LNCaP clone FGC (cell line): ENCODE measurements around the gene MOB3B.
"Not testable (repeated sequence)": the region's sequence is repeated elsewhere in the genome, so short reads cannot be mapped to it uniquely, and the experiment has no call there.

Experiments
- DNase-seq: peaks from one replicate; pipeline ENCODE4 v3.0.0-alpha.2; 2011; ENCODE audit warnings: low read depth
- H3K4me3 ChIP-seq: 2 replicates; pipeline ENCODE4 v1.5.1; 2011; ENCODE audit warnings: mild to moderate bottlenecking, low read depth, low read length, control low read depth
- TF ChIP-seq, protein P1 (sequence below): IDR thresholded peaks from 2 replicates; pipeline ENCODE4 v1.5.1; 2012; ENCODE audit warnings: mild to moderate bottlenecking; ENCODE audit not compliant: control insufficient read depth, insufficient read depth; ENCODE audit errors: extremely low read depth

Gene MOB3B

DNA sequence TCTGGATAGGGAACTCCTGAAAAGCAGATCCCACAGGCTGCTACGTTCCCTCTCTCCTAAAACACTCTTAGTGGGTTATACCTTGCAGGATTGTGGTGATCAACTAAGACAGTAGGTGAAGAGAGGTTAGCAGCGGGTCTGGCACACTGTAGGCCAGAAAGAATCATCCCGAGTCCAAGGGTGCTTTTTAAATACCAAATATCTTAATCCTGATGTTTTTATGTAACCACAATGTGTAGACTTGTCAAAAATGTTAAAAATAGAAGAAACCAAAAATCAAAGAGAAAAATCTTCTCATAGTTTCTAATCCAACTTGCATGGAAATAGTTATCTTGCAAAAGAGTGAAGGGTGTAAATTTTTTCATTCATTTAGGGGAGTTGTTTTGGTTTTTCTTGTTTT, 57.8 kb downstream of the MOB3B start:
- TF ChIP-seq, protein P1, sequence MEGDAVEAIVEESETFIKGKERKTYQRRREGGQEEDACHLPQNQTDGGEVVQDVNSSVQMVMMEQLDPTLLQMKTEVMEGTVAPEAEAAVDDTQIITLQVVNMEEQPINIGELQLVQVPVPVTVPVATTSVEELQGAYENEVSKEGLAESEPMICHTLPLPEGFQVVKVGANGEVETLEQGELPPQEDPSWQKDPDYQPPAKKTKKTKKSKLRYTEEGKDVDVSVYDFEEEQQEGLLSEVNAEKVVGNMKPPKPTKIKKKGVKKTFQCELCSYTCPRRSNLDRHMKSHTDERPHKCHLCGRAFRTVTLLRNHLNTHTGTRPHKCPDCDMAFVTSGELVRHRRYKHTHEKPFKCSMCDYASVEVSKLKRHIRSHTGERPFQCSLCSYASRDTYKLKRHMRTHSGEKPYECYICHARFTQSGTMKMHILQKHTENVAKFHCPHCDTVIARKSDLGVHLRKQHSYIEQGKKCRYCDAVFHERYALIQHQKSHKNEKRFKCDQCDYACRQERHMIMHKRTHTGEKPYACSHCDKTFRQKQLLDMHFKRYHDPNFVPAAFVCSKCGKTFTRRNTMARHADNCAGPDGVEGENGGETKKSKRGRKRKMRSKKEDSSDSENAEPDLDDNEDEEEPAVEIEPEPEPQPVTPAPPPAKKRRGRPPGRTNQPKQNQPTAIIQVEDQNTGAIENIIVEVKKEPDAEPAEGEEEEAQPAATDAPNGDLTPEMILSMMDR = no peak
- DNase-seq = no peak
- no peak overlapping the region for H3K4me3 ChIP-seq

DNA sequence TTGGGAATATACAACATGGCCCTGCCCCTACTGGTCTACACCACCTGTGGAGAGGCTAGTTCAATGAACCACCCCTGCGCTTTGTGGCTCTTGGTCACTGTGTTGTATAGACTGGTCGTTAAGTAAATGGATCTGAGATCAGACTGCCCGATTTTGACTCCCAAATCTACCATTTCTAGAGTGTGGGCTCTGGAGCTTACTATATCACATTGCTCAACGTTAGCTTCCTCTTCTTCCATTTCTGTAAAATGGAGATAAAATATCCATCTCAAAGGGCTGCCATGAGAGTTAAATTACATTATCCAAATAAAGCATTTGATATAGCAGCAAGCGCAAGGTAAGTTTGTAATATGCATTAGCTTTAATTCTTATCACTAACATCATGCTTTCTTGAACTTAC, 58.2 kb downstream of the MOB3B start:
- no peak overlapping the region for H3K4me3 ChIP-seq
- TF ChIP-seq, protein P1 = no peak
- no peak for DNase-seq

DNA sequence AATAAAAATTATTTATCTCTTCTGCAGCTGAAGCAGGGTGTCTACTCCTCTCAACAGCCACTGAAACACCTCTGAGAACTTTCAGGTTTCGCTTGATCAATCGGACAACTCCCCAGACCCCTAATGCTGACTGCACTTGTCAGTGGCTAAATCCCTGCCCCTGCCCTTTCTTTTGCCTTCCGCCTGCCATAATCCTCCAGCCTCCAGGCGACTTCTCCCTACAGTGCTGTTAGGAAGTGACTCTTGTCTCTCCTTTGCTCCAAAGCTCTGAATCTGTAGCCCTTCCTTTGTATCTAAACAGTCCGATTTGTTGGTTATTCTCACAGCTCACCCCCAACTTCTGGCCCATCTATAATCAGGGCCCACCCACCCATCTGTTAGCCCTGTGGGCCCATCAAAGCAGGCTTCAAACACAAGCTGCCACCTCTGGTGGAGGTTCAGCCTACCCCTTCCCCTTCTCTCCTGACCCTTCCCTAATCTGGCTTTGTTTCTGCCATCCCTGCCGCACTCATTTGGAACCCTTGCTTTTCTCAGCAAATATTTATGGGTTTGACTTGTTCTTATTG, 59.2 kb downstream of the MOB3B start:
- no peak for DNase-seq
- TF ChIP-seq, protein P1 = no peak
- H3K4me3 ChIP-seq = no peak overlapping the region

DNA sequence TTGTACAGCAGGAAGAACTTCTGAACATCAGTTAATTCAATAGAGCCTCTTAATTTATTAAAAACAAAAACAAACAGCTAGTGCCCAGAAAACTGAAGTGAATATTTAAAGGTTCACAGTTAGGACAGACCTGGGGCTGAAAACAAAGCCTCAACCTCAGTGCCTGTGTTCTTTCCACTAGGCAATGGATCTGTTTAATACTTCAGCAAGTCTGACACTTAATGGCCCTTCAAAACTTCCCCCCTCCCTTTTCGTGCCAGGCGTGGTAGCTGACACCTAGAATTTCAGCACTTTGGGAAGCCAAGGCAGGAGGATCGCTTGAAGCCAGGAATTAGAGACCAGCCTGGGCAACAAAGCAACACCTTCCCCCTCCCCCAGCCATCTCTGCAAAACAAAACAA, 60.1 kb downstream of the MOB3B start:
- no peak for DNase-seq
- TF ChIP-seq, protein P1 = no peak

DNA sequence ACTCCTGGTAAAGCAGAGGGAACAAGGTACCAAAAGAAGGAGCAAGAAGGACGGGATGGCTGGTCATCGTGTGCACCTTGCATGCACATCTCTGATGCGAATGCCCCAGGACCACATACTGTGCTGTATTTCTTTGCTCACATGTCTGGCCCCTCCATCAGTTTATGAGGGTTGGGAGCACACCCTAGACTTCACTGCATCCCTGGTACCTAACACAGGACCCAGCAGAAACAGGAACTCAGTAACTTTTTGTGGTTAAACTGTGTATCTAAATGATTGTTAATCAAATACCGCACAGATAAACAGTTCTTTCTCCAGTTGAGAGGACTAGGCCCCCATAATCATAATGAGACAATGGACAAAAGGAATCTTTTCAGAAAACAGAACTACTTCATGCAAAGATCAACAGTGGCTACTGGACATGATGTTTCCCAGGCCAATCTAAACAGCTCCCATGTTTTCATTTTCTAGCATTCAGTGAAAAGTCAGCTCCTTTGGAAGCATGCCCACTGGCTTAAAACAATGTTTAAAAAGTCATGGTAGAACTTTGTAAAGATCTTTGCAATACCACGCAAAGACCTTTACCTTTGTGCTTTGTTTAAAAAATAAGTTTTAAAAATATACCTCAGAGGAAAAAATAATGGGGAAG, 61.0 kb downstream of the MOB3B start:
- H3K4me3 ChIP-seq = no peak overlapping the region
- TF ChIP-seq, protein P1 = no peak
- no peak for DNase-seq

More for the DNA sequence above, 60.1 kb downstream of the MOB3B start:
- no peak overlapping the region for H3K4me3 ChIP-seq

DNA sequence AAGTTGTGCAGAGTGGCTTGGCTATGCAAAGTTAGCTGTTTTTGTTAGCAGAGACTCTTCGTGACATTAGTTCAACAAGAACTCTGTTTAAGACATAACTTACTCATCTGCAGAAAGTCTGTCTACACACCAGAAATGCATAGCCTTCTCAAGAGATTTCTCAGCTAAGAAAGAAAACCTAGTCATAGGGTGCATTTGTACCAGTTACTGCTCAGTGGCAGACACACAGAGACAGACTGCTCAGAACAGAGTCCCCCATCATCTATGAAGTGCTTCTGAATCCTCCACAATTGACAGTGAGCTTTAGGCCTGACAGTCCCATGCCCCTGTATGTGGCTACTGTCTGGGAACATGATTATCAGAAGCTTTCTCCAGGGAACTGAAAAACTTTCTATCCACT, 61.6 kb downstream of the MOB3B start:
- no peak overlapping the region for H3K4me3 ChIP-seq
- no peak for DNase-seq
- TF ChIP-seq, protein P1 = no peak

DNA sequence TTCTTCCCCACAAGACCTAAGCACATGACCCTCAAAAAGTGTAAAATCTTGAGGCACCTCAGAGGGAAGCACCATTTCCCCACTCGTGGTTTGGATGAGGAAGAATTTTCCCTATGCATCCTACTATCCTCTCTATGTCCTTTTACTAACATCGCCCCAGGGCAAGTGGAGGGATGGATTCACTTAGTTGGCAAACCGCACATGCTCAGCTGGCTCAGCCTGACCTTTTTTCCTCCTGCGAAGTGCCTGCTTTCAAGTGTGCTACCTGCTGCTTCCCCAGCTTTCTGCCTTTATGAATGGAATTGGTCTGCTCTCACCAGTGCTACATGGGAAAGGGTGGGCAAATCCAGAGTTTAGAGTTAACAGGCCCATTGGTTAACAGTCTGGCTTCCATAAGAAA, 62.1 kb downstream of the MOB3B start:
- TF ChIP-seq, protein P1 = no peak
- DNase-seq = no peak
- H3K4me3 ChIP-seq = no peak overlapping the region

DNA sequence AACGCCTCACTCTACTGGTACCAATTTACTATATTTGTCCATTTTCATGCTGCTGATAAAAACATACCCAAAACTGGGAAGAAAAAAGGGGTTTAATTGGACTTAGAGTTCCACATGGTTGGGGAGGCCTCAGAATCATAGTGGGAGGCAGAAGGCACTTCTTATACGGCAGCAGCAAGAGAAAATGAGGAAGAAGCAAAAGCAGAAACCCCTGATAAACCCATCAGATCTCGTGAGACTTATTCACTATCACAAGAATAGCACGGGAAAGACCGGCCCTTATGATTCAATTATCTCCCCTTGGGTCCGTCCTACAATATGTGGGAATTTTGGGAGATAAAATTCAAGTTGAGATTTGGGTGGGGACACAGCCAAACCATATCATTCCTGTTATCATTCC, 63.1 kb downstream of the MOB3B start:
- DNase-seq = not testable (repeated sequence)

DNA sequence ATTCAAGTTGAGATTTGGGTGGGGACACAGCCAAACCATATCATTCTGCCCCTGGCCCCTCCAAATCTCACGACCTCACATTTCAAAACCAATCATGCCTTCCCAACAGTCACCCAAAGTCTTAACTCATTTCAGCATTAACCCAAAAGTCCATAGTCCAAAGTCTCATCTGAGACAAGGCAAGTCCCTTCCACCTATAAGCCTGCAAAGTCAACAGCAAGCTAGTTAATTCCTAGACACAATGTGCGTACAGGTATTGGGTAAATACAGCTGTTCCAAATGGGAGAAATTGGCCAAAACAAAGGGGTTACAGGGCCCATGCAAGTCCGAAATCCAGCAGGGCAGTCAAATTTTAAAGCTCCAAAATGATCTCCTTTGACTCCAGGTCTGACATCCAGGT, 64.7 kb downstream of the MOB3B start:
- DNase-seq, H3K4me3 ChIP-seq: not testable (repeated sequence)

More for the DNA sequence above, 63.1 kb downstream of the MOB3B start:
- not testable (repeated sequence) for H3K4me3 ChIP-seq
